Astrocyte of the spinal cord (primary cell): Measurements from ENCODE around the gene DMBX1.

Experiments
- DNase-seq: peaks from one replicate; pipeline ENCODE4 v3.0.0; 2011; ENCODE audit warnings: low read depth, low spot score
- H3K4me3 ChIP-seq: 2 replicates; pipeline ENCODE4 v1.5.1; 2011; ENCODE audit warnings: low read depth, mild to moderate bottlenecking, low read length, moderate library complexity
- CTCF ChIP-seq: IDR thresholded peaks from 2 replicates; pipeline ENCODE4 v1.5.1; 2012; ENCODE audit warnings: low read depth, mild to moderate bottlenecking, low read length, inconsistent platforms
- in situ Hi-C: cut with HindIII; loops from 2 replicates; pipeline ENCODE4 v1.10.0; 2017; ENCODE audit warnings: low sequenced_read_pairs

DMBX1 gene

GRCh38 chr1:46532498-46533178 lies 43.0 kb downstream of the DMBX1 start:
- H3K4me3 ChIP-seq = no peak overlapping the region
- in situ Hi-C loops = no loop called here
- TF ChIP-seq CTCF = peak; percentile 71
- DNase-seq = peak; percentile 32

- no peak for DNase-seq
- TF ChIP-seq CTCF = no peak
- in situ Hi-C loops = no loop called here
- no peak overlapping the region for H3K4me3 ChIP-seq
These were observed 43.7 kb downstream of the DMBX1 start for GRCh38 chr1:46533179-46533864.

GRCh38 chr1:46535063-46535462 lies 45.4 kb downstream of the DMBX1 start:
- H3K4me3 ChIP-seq = no peak overlapping the region
- TF ChIP-seq CTCF = peak; percentile 43
- in situ Hi-C loops = no loop called here
- DNase-seq = no peak

GRCh38 chr1:46536527-46536926 lies 46.9 kb downstream of the DMBX1 start:
- no peak for TF ChIP-seq CTCF
- in situ Hi-C loops = no loop called here
- DNase-seq = no peak
- H3K4me3 ChIP-seq = no peak overlapping the region

- no peak overlapping the region for H3K4me3 ChIP-seq
- in situ Hi-C loops = no loop called here
- no peak for TF ChIP-seq CTCF
- DNase-seq = no peak
These were observed 48.0 kb downstream of the DMBX1 start for GRCh38 chr1:46537651-46538050.

- no peak overlapping the region for H3K4me3 ChIP-seq
- no peak for DNase-seq
- TF ChIP-seq CTCF = no peak
- in situ Hi-C loops = no loop called here
These were observed 48.5 kb downstream of the DMBX1 start for GRCh38 chr1:46538147-46538546.
